HepG2 (cell line): Measurements from ENCODE around the gene TIFAB. TPM values are rescaled to one million over a fixed set of nuclear protein-coding genes. Genes with fewer than 3 reads are reported as not detected.

Experiments
- polyA plus RNA-seq, 8 experiments: library from polyadenylated mRNA; depleted of rRNA in 3 of 8; stranded (reverse) in 7 of 8; unstranded in 1 of 8; fragments of >200 nt; fragmentation: Illumina TruSeq in 4 of 8; extraction: Trizol in 4 of 8; gene quantifications; 2 replicates each; pipeline versions ENCODE4 v1.2.1 to v1.2.3, GENCODE V29; 2011 to 2016; ENCODE audit warnings: low read depth in 4 of 8, missing spikeins in 1 of 8, mixed read lengths in 1 of 8; ENCODE audit not compliant: insufficient read depth in 1 of 8
- small RNA-seq, 3 experiments: library from RNA; depleted of rRNA; stranded (forward); fragments of <200 nt; gene quantifications; one replicate each; pipeline ENCODE3, GENCODE V24; 2012; ENCODE audit warnings: low read depth in 2 of 3, low replicate concordance in 1 of 3; ENCODE audit not compliant: insufficient read length in 3 of 3, insufficient read depth in 2 of 3
- total RNA-seq, 5 experiments: library from RNA; depleted of rRNA; stranded (reverse); fragments of >200 nt; fragmentation: Illumina TruSeq; extraction: Trizol; gene quantifications; 2 replicates each; pipeline ENCODE4 v1.2.3, GENCODE V29; 2016; ENCODE audit warnings: low read depth in 1 of 5

TIFAB gene
- total and polyA plus RNA-seq, 2 of the 13 experiments (the other 11 are each of a cell fraction or from before 2014, with no cell fraction given) = not detected

Small RNAs within 50 kb of the gene (small RNA-seq; reads per million reads assigned to genes)
- gene DCANP1 = 0 reads per million in 3 experiments

Other genes starting within 250 kb of the TIFAB start
- gene MACROH2A1, start 53.1 kb downstream of the TIFAB start, total RNA-seq (2016; rRNA removed; fragmentation: Illumina TruSeq; extraction: Trizol) = 141 and 158 TPM in 2 replicates
- gene MACROH2A1, start 53.1 kb downstream of the TIFAB start, polyA plus RNA-seq (2011; rRNA removed) = 64.7 and 69.1 TPM in 2 replicates
- gene DCANP1, start 5.0 kb downstream of the TIFAB start, total RNA-seq (2016; rRNA removed; fragmentation: Illumina TruSeq; extraction: Trizol) = not detected in 2 replicates
- gene DCANP1, start 5.0 kb downstream of the TIFAB start, polyA plus RNA-seq (2011; rRNA removed) = not detected in 2 replicates
- not detected in 2 replicates for gene NEUROG1, start 83.6 kb upstream of the TIFAB start, total RNA-seq (2016; rRNA removed; fragmentation: Illumina TruSeq; extraction: Trizol)
- gene NEUROG1, start 83.6 kb upstream of the TIFAB start, polyA plus RNA-seq (2011; rRNA removed) = not detected in 2 replicates
- not detected in 2 replicates for gene CXCL14, start 126.6 kb upstream of the TIFAB start, total RNA-seq (2016; rRNA removed; fragmentation: Illumina TruSeq; extraction: Trizol)
- gene CXCL14, start 126.6 kb upstream of the TIFAB start, polyA plus RNA-seq (2011; rRNA removed) = not detected in 2 replicates